Heart left ventricle (tissue), 16 donors: ENCODE data around the gene ARF6. TPM values are rescaled to one million over a fixed set of nuclear protein-coding genes. Genes with fewer than 3 reads are reported as not detected.

Experiments used
- ATAC-seq, 4 donors: fragments of 200-7000 bp; cut with Tn5 transposase; one replicate each; pipeline ENCODE4 v1.9.1; 2020 to 2022; ENCODE audit warnings: moderate library complexity in 4 of 4, mild to moderate bottlenecking in 3 of 4, moderate number of reproducible peaks in 1 of 4
- DNase-seq, 5 donors: peaks; one replicate each; pipeline ENCODE4 v3.0.0-alpha.2; 2020
- H3K27ac ChIP-seq, 12 donors: fragments of 200-600 bp; sonication (generic) in 4 of 12; one replicate each; pipeline versions ENCODE4 v1.5.0 to v1.8.0; 2016 to 2022; ENCODE audit warnings: mild to moderate bottlenecking in 2 of 12
- H3K27me3 ChIP-seq, 9 donors: fragments of 200-600 bp; sonication (generic) in 2 of 9; one replicate each; pipeline versions ENCODE4 v1.5.1 to v1.8.0; 2016 to 2022; ENCODE audit warnings: mild to moderate bottlenecking in 3 of 9
- H3K36me3 ChIP-seq, 9 donors: fragments of 200-600 bp; sonication (generic) in 2 of 9; one replicate each; pipeline versions ENCODE4 v1.5.0 to v1.8.0; 2018 to 2022; ENCODE audit warnings: mild to moderate bottlenecking in 2 of 9
- H3K4me1 ChIP-seq, 12 donors: fragments of 200-600 bp; sonication (generic) in 4 of 12; one replicate each; pipeline versions ENCODE4 v1.5.0 to v1.8.0; 2016 to 2022; ENCODE audit warnings: mild to moderate bottlenecking in 3 of 12
- H3K4me3 ChIP-seq, 12 donors: fragments of 200-600 bp; sonication (generic) in 4 of 12; one replicate each; pipeline versions ENCODE4 v1.5.0 to v1.8.0; 2017 to 2022; ENCODE audit warnings: mild to moderate bottlenecking in 9 of 12, moderate library complexity in 4 of 12
- H3K9me3 ChIP-seq, 12 donors: fragments of 200-600 bp; sonication (generic) in 4 of 12; one replicate each; pipeline versions ENCODE4 v1.5.0 to v1.8.0; 2016 to 2022; ENCODE audit warnings: mild to moderate bottlenecking in 1 of 12
- CTCF ChIP-seq, 12 donors: fragments of 200-600 bp; sonication (generic) in 4 of 12; IDR thresholded peaks; one replicate each; pipeline versions ENCODE4 v1.5.0 to v1.8.0; 2018 to 2022; ENCODE audit warnings: antibody characterized with exemption in 12 of 12, mild to moderate bottlenecking in 5 of 12
- POLR2A ChIP-seq, 2 donors: fragments of 450-650 bp; IDR thresholded peaks; one replicate each; pipeline ENCODE4 v1.6.1; 2017; ENCODE audit warnings: antibody characterized with exemption in 2 of 2, mild to moderate bottlenecking in 2 of 2, moderate library complexity in 2 of 2
- WGBS, 4 donors: extraction: QIAGEN DNeasy Blood & Tissue Kit in 2 of 4; methylation state at CpG; one replicate each; pipeline versions ENCODE4 v1.1.5 to v1.1.7; 2013 to 2018; 5-methylcytosine and 5-hydroxymethylcytosine counted together
- intact Hi-C, 10 donors: fragments of 100-400 bp; cut with DNase I; formaldehyde crosslinking; loops; one replicate each; pipeline versions ENCODE4 v1.11.1 to v1.14.2; 2022
- polyA plus RNA-seq, 2 donors: library from polyadenylated mRNA; stranded (reverse); fragments of 200-250 nt; gene quantifications; one replicate each; pipeline ENCODE4 v1.2.3, GENCODE V29; 2013
- total RNA-seq, 9 donors: library from RNA; depleted of rRNA in 2 of 9; stranded (reverse); fragments of >200 nt in 2 of 9; fragmentation: NEBNext Ultra II Directional in 3 of 9; extraction: Animal tissue kit (Norgen Biotek cat#: 25700) in 3 of 9; gene quantifications; one replicate each; pipeline versions ENCODE4 v1.1.0 to v1.2.4, GENCODE V29; 2016 to 2023
- donor health status: ischemic (EF 13 %, LVEDD 7.1; RV severe dilation, severe dysfunction).
- donor health status: healthy with polysubstance abuse.
- donor health status: DM: no; HTN: yes; CAD: no.
- donor health status: DM: no; HTN: no; CAD: no.
- donor health status: ischemic (EF 25% LVEDD 6.9; RV normal size, moderate dysfunction).
- donor health status: ischemic (EF 25% LVEDD 5.7; RV mildly dilated, moderate dysfunction).
- donor health status: healthy.
- donor health status: DM: yes; HTN: yes; CAD: no.
- donor health status: ischemic (EF 35%, LVEDD 5.7; RV mildly dilated, moderate dysfunction).
- donor health status: nonischemic (EF 11% LVEDD 7.7; RV severe dilation, severe dysfunction).
- donor health status: DM: yes; HTN: yes; CAD: no.
- donor health status: PGD.
- donor health status: ischemic (EF 29% LVEDD 5.4; RV normal size, mild dysfunction).
- donor health status: nonischemic (EF 23%, LVEDD 6.1; RV moderate dilation, normal function).

The ARF6 gene
- total and polyA plus RNA-seq, 11 donors, result 12.0 to 49.3 (median 27.4) TPM

GRCh38 chr14:49931523-49931922 lies 38.6 kb downstream of the ARF6 start:
- no peak overlapping the region for H3K27ac ChIP-seq
- peaks cover 0 to 27% (median 0%) of the 10 kb centered on the region in 12 donors for H3K4me1 ChIP-seq
- intact Hi-C loops, result no loop called here
- ATAC-seq (no peak), DNase-seq (no peak)
- no peaks in the 10 kb centered on the region for H3K36me3 ChIP-seq
- no peak overlapping the region for H3K4me3 ChIP-seq
- H3K27me3 ChIP-seq, result no peaks in the 10 kb centered on the region
- TF ChIP-seq CTCF (IDR thresholded peaks at IDR 0.05) (no peak), POLR2A (IDR thresholded peaks at IDR 0.05) (no peak)
- no peaks in the 10 kb centered on the region for H3K9me3 ChIP-seq
- 84 to 98% (median 95%) methylated on average over 3 of the region's 3 CpGs for WGBS, 4 donors

DNA sequence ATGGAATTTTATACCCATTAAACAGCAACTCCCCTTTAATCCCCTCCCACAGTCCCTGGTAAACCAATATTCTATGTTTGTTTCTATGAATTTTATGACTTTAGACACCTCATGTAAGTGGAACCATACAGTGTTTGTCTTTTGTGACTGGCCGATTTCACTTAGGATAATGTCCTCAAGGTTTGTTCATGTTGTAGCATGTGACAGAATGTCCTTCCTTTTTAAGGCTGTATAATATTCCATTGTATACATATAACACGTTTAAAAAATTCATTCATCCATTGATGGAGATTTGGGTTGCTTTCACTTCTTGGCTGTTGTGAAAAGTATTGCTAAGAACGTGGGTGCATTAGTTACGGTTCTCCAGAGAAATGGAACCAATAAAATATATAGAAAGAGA lies 40.2 kb downstream of the ARF6 start:
- H3K9me3 ChIP-seq, result no peaks in the 10 kb centered on the region
- H3K4me1 ChIP-seq, result peaks cover 0 to 27% (median 0%) of the 10 kb centered on the region in 12 donors
- no peak overlapping the region for H3K27ac ChIP-seq
- intact Hi-C loops, result no loop called here
- H3K27me3 ChIP-seq, result no peaks in the 10 kb centered on the region
- ATAC-seq (no peak), DNase-seq (no peak)
- no peaks in the 10 kb centered on the region for H3K36me3 ChIP-seq
- 92 to 94% (median 93%) methylated on average over 4 of the region's 4 CpGs for WGBS, 4 donors
- TF ChIP-seq CTCF (IDR thresholded peaks at IDR 0.05) (no peak), POLR2A (IDR thresholded peaks at IDR 0.05) (no peak)
- no peak overlapping the region for H3K4me3 ChIP-seq

DNA sequence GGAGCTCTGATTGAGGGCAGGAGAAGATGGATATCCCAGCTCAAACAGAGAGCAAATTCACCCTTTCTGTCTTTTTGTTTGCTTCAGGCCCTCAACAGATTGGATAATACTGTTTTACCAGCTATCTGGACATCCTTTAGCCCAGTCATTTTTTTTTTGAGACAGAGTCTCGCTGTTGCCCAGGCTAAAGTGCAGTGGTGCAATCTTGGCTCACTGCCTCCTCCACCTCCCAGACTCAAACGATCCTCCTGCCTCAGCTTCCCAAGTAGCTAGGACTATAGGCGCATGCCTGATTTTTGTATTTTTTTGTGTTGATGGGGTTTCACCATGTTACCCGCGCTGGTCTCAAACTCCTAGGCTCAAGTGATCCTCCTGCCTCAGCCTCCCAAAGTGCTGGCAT lies 40.8 kb downstream of the ARF6 start:
- Histone ChIP-seq H3K4me1 (peaks cover 0 to 27% (median 0%) of the 10 kb centered on the region in 12 donors), H3K36me3 (no peaks in the 10 kb centered on the region), H3K27me3 (no peaks in the 10 kb centered on the region), H3K4me3 (no peak overlapping the region), H3K9me3 (no peaks in the 10 kb centered on the region), H3K27ac (no peak overlapping the region)
- WGBS, 4 donors, result 79 to 93% (median 87%) methylated on average over 5 of the region's 5 CpGs
- intact Hi-C loops, result no loop called here
- no peak for TF ChIP-seq POLR2A (IDR thresholded peaks at IDR 0.05)
- TF ChIP-seq CTCF (IDR thresholded peaks at IDR 0.05), result no peak
- DNase-seq (no peak), ATAC-seq (no peak)

- no peak for TF ChIP-seq CTCF (IDR thresholded peaks at IDR 0.05)
- TF ChIP-seq POLR2A (IDR thresholded peaks at IDR 0.05), result no peak
- ATAC-seq (no peak), DNase-seq (no peak)
- peaks cover 0 to 19% (median 0%) of the 10 kb centered on the region in 12 donors for H3K4me1 ChIP-seq
- no peaks in the 10 kb centered on the region for H3K27me3 ChIP-seq
- H3K4me3 ChIP-seq, result no peak overlapping the region
- H3K36me3 ChIP-seq, result no peaks in the 10 kb centered on the region
- no peaks in the 10 kb centered on the region for H3K9me3 ChIP-seq
- intact Hi-C loops, result no loop called here
- peak overlapping the region in 1 of 12 donors; percentile 13 for H3K27ac ChIP-seq
Measured at GRCh38 chr14:49934646-49935045, 41.8 kb downstream of the ARF6 start.
